Neural cell (in vitro differentiated cells): Measurements from ENCODE around the gene OVOL3.

Experiments used
- CTCF ChIP-seq: fragments of 450-650 bp; IDR thresholded peaks from 2 replicates; pipeline ENCODE4 v1.5.1; 2014; ENCODE audit warnings: antibody characterized with exemption, mild to moderate bottlenecking, moderate library complexity; ENCODE audit not compliant: poor library complexity, severe bottlenecking
- POLR2AphosphoS5 ChIP-seq: IDR thresholded peaks from 2 replicates; pipeline ENCODE4 v1.6.1; 2012
- RAD21 ChIP-seq: fragments of 450-650 bp; conservative IDR thresholded peaks from 2 replicates; pipeline ENCODE4 v1.6.1; 2014; ENCODE audit warnings: antibody characterized with exemption, mild to moderate bottlenecking, moderate library complexity
- REST ChIP-seq: IDR thresholded peaks from 2 replicates; pipeline ENCODE4 v1.6.1; 2012; ENCODE audit warnings: borderline replicate concordance

GRCh38 chr19:36125557-36125956 is 14.6 kb downstream of the OVOL3 start:
- TF ChIP-seq POLR2AphosphoS5: no peak
- TF ChIP-seq CTCF: no peak
- no peak for TF ChIP-seq REST
- TF ChIP-seq RAD21: no peak
